Epithelial cell of esophagus (primary cell): Measurements from ENCODE around the gene CNTN5.

Experiments used
- DNase-seq: peaks from one replicate; pipeline ENCODE4 v3.0.0; 2010; ENCODE audit warnings: low read depth
- H3K4me3 ChIP-seq: 2 replicates; pipeline ENCODE4 v1.5.1; 2011; ENCODE audit warnings: mild to moderate bottlenecking, low read length, control low read depth
- TF ChIP-seq, protein P1 (sequence below): IDR thresholded peaks from 2 replicates; pipeline ENCODE4 v1.5.1; 2011; ENCODE audit warnings: low read depth, mild to moderate bottlenecking, low read length, control low read depth, inconsistent platforms; ENCODE audit not compliant: insufficient read depth; ENCODE audit errors: missing control alignments

The CNTN5 gene

DNA sequence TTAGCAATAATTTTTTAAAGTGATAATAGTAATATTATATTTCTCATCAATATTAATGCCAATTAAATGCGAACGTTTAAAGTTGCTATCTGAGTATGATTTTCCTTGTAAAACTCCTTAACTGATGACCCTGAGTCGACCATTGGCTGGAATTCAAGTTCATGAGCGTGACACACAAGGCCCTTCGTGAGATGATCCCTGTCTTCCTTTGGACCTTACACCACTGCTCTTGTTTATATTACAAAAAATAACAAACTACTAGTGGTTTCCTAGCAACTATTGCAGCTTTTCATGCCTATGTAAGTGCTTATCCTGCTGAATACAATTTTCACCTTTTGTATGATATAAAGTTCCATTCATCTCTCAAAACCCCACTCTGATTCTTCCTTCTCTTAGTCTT lies 752.9 kb downstream of the CNTN5 start:
- H3K4me3 ChIP-seq: no peak overlapping the region
- no peak for DNase-seq
- TF ChIP-seq, protein P1, sequence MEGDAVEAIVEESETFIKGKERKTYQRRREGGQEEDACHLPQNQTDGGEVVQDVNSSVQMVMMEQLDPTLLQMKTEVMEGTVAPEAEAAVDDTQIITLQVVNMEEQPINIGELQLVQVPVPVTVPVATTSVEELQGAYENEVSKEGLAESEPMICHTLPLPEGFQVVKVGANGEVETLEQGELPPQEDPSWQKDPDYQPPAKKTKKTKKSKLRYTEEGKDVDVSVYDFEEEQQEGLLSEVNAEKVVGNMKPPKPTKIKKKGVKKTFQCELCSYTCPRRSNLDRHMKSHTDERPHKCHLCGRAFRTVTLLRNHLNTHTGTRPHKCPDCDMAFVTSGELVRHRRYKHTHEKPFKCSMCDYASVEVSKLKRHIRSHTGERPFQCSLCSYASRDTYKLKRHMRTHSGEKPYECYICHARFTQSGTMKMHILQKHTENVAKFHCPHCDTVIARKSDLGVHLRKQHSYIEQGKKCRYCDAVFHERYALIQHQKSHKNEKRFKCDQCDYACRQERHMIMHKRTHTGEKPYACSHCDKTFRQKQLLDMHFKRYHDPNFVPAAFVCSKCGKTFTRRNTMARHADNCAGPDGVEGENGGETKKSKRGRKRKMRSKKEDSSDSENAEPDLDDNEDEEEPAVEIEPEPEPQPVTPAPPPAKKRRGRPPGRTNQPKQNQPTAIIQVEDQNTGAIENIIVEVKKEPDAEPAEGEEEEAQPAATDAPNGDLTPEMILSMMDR: no peak

DNA sequence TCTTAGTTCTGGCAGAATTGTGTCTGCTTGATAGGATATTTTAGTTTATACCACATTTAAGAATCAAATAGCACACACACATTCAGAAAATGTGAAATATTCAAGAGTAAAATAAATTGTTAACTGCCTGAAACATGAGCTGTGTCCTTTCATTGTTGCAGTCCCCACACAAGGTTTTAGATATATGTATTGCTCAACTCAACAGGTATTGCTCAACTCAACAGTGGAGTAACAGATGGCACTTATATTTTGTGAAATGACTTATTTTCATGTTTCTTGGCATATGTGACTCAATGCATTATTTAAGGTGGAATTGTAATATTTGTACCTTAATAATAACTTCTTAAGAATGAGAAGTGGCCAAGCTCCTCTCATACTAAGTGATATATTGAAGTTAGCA lies 760.3 kb downstream of the CNTN5 start:
- TF ChIP-seq, protein P1: no peak
- DNase-seq: peak; percentile 7
- H3K4me3 ChIP-seq: no peak overlapping the region

DNA sequence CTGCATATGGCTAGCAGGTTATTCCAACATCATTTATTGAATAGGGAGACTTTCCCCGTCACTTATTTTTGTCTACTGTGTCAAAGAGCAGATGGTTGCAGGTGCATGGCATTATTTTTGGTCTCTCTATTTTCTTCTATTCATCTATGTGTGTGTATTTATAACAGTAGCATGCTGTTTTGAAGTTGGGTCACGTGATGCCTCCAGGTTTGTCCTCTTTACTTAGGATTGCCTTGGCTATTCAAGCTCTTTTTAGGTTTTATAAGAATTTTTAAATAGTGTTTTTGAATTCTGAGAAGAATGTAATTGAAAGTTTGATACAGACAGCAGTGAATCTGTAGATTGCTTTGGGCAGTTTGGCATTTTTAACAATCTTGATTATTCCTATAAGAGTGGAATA lies 770.6 kb downstream of the CNTN5 start:
- TF ChIP-seq, protein P1: no peak

DNA sequence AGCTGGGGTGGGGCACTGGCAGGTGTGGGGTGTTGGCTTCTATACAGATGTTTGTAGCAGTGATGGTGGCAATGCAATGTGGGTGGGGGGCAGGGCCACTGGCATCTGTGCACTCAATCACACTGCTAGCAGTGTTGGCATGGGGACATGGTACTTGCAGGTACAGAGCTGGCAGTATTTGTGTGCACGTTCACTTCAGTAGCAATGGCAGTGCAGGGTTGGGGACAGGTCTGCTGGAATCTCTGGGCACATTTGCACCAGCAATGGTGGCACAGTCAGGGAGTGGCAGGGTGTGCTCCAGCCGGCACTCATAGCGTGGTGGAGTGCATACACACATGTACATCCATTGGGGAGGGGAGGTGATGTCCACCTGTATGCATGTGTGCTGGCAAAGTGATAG lies 775.2 kb downstream of the CNTN5 start:
- no peak for DNase-seq
- TF ChIP-seq, protein P1: no peak
- no peak overlapping the region for H3K4me3 ChIP-seq

More for the DNA sequence above, 770.6 kb downstream of the CNTN5 start:
- no peak overlapping the region for H3K4me3 ChIP-seq
- DNase-seq: no peak

DNA sequence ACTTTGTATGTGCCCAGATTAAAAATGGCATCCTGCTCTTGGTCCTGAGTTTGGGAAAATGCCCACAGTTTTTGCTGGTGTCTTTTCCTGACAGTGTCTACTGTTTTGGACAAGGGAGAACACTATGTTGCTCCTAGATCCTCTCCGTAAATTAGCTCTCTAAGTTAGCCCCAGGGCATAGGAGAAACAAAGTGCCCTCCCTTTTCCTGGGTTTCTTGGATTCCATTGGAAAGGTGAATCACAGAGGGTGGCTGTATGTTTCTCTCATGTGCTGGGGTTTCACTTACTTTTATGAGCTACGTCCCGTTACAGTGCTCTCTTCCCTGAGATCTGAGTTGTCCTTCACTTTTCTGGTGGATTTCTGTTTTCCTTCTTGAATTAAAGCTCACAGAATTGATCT lies 782.8 kb downstream of the CNTN5 start:
- H3K4me3 ChIP-seq: no peak overlapping the region
- DNase-seq: peak; percentile 25
- TF ChIP-seq, protein P1: no peak

DNA sequence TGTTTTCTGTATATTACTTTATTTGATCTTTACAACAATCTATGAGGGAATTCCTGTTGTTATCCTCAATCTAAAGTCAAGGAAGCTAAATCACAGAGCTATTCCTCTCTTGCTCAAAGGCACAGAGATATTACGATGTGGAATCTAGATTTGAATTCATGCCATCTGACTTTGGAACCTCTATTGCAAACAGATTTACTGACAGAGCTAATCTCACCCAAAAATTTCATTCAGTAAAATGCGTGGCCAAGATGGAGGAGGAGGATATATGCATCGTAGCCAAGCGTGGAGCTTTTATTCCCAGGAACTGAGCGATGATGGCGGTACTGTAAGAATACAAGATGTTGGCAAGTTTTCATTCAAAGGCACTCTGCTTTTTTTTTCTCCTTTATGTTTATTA lies 791.8 kb downstream of the CNTN5 start:
- no peak overlapping the region for H3K4me3 ChIP-seq
- no peak for DNase-seq
- TF ChIP-seq, protein P1: no peak

DNA sequence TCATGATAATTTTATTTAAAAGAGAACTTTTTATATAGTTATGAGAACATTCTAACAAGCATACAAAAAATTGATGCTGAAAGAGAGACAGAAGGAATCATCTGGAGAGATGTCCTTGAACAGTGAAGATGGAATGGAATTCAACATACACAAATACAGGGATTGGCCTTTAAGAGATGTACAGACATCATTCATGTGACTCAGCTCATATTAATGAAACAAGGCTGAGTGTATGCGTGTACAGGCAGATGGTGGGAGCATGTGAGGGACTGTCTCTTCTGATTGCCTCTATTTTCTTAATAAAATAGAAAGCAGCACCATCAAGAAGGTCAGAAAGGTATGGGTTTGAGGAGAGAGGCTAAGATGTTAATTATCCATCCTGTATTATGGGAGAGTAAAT lies 793.3 kb downstream of the CNTN5 start:
- no peak overlapping the region for H3K4me3 ChIP-seq
- TF ChIP-seq, protein P1: no peak
- DNase-seq: peak; percentile 39
